Body of pancreas (tissue), 4 donors: ENCODE results near the gene SMIM12. TPM values are rescaled to one million over a fixed set of nuclear protein-coding genes. Genes with fewer than 3 reads are reported as not detected.

Experiments used
- ATAC-seq: fragments of 150-250 bp; one replicate; pipeline ENCODE4 v1.9.1; 2016
- DNase-seq, 4 donors: peaks; one replicate each; pipeline ENCODE4 v3.0.0-alpha.2; 2019
- H3K27ac ChIP-seq, 4 donors: fragments of 200-600 bp; sonication (generic); 1 replicate in 3 of 4; 2 replicates in 1 of 4; pipeline versions ENCODE4 v1.5.1 to v1.6.1; 2016 to 2019; ENCODE audit warnings: mild to moderate bottlenecking in 1 of 4, mixed read lengths in 1 of 4, moderate library complexity in 1 of 4
- H3K27me3 ChIP-seq, 2 donors: fragments of 200-600 bp; sonication (generic); one replicate each; pipeline ENCODE4 v1.6.0; 2016; ENCODE audit warnings: mild to moderate bottlenecking in 1 of 2
- H3K36me3 ChIP-seq, 2 donors: fragments of 200-600 bp; sonication (generic); replicated peaks in 1 of 2; 2 replicates each; pipeline ENCODE4 v1.5.1; 2016; ENCODE audit warnings: low read depth in 2 of 2; ENCODE audit not compliant: insufficient read depth in 1 of 2
- H3K4me1 ChIP-seq: fragments of 200-600 bp; sonication (generic); one replicate; pipeline ENCODE4 v1.6.0; 2016
- H3K4me3 ChIP-seq, 2 donors: fragments of 200-600 bp; sonication (generic); 1 replicate in 1 of 2; 2 replicates in 1 of 2; pipeline ENCODE4 v1.5.1; 2016 to 2019
- H3K9me3 ChIP-seq, 3 donors: fragments of 200-600 bp; sonication (generic); 1 replicate in 2 of 3; 2 replicates in 1 of 3; pipeline ENCODE4 v1.5.1; 2016
- CTCF ChIP-seq, 7 experiments: fragments of 450-650 bp in 4 of 7; fragments of 200-600 bp in 3 of 7; sonication (generic) in 3 of 7; IDR thresholded peaks; one replicate each; pipeline ENCODE4 v1.5.1; 2016 to 2019; ENCODE audit warnings: antibody characterized with exemption in 7 of 7
- POLR2A ChIP-seq, 3 donors: fragments of 450-650 bp; IDR thresholded peaks; one replicate each; pipeline ENCODE4 v1.6.1; 2016; ENCODE audit warnings: antibody characterized with exemption in 3 of 3, mild to moderate bottlenecking in 2 of 3
- WGBS, 2 donors: methylation state at CpG; one replicate each; pipeline ENCODE4 v1.1.5; 2017; 5-methylcytosine and 5-hydroxymethylcytosine counted together
- intact Hi-C: fragments of 100-400 bp; cut with DNase I; formaldehyde crosslinking; loops from one replicate; pipeline ENCODE4 v1.15.1; 2023
- total RNA-seq, 2 donors: library from RNA; depleted of rRNA; stranded (reverse); fragments of >200 nt; gene quantifications; one replicate each; pipeline ENCODE4 v1.1.0, GENCODE V29; 2016

The SMIM12 gene
- total RNA-seq, 2 donors from 2014 or later: 7.8 to 22.1 TPM

- no peaks in the 10 kb centered on the region for H3K27me3 ChIP-seq
- ATAC-seq (no peak), DNase-seq (no peak)
- intact Hi-C loops: no loop called here
- WGBS, 2 donors: 69 to 93% methylated on average over 1 of the region's 1 CpG
- no peaks in the 10 kb centered on the region for H3K4me1 ChIP-seq
- H3K4me3 ChIP-seq: no peak overlapping the region
- H3K27ac ChIP-seq: no peak overlapping the region
- H3K9me3 ChIP-seq: no peaks in the 10 kb centered on the region
- no peak for TF ChIP-seq POLR2A (IDR thresholded peaks at IDR 0.05)
- TF ChIP-seq CTCF (IDR thresholded peaks at IDR 0.05): no peak
- no peaks in the 10 kb centered on the region for H3K36me3 ChIP-seq
Observed at GRCh38 chr1:34906222-34906621, 46.7 kb upstream of the SMIM12 start.

- WGBS, 2 donors: 83% methylated on average over 8 of the region's 12 CpGs; no CpG with 5 or more reads in 1 of the 2 donors
- no peak for ATAC-seq
- Histone ChIP-seq H3K4me3 (no peak overlapping the region), H3K9me3 (no peaks in the 10 kb centered on the region), H3K36me3 (no peaks in the 10 kb centered on the region), H3K4me1 (no peaks in the 10 kb centered on the region), H3K27ac (no peak overlapping the region), H3K27me3 (no peaks in the 10 kb centered on the region)
- intact Hi-C loops: no loop called here
- no peak for DNase-seq
- TF ChIP-seq CTCF (IDR thresholded peaks at IDR 0.05): no peak
- TF ChIP-seq POLR2A (IDR thresholded peaks at IDR 0.05): no peak
Observed at GRCh38 chr1:34905098-34905459, 45.5 kb upstream of the SMIM12 start.

GRCh38 chr1:34904236-34905097 is 44.9 kb upstream of the SMIM12 start:
- DNase-seq (no peak), ATAC-seq (no peak)
- TF ChIP-seq CTCF (IDR thresholded peaks at IDR 0.05): no peak
- TF ChIP-seq POLR2A (IDR thresholded peaks at IDR 0.05): no peak
- Histone ChIP-seq H3K27me3 (no peaks in the 10 kb centered on the region), H3K4me1 (no peaks in the 10 kb centered on the region), H3K27ac (no peak overlapping the region), H3K36me3 (no peaks in the 10 kb centered on the region), H3K9me3 (no peaks in the 10 kb centered on the region), H3K4me3 (no peak overlapping the region)
- intact Hi-C loops: no loop called here
- 84 to 85% methylated on average over 14 to 20 of the region's 33 CpGs for WGBS, 2 donors

- TF ChIP-seq POLR2A (IDR thresholded peaks at IDR 0.05) (no peak), CTCF (IDR thresholded peaks at IDR 0.05) (no peak)
- Histone ChIP-seq H3K27ac (no peak overlapping the region), H3K9me3 (no peaks in the 10 kb centered on the region), H3K4me1 (no peaks in the 10 kb centered on the region), H3K4me3 (no peak overlapping the region), H3K36me3 (no peaks in the 10 kb centered on the region), H3K27me3 (no peaks in the 10 kb centered on the region)
- DNase-seq (no peak), ATAC-seq (no peak)
- intact Hi-C loops: no loop called here
- 40 to 58% methylated on average over 7 of the region's 7 CpGs for WGBS, 2 donors
Observed at GRCh38 chr1:34901919-34902318, 42.4 kb upstream of the SMIM12 start.
